ENCODE results near the gene RAB31.

GRCh38 chr18:9855681-9856080 lies 147.6 kb downstream of the RAB31 start:
- TF ChIP-seq POLR2A (IDR thresholded peaks at IDR 0.05), result no peak
- TF ChIP-seq, protein P1, sequence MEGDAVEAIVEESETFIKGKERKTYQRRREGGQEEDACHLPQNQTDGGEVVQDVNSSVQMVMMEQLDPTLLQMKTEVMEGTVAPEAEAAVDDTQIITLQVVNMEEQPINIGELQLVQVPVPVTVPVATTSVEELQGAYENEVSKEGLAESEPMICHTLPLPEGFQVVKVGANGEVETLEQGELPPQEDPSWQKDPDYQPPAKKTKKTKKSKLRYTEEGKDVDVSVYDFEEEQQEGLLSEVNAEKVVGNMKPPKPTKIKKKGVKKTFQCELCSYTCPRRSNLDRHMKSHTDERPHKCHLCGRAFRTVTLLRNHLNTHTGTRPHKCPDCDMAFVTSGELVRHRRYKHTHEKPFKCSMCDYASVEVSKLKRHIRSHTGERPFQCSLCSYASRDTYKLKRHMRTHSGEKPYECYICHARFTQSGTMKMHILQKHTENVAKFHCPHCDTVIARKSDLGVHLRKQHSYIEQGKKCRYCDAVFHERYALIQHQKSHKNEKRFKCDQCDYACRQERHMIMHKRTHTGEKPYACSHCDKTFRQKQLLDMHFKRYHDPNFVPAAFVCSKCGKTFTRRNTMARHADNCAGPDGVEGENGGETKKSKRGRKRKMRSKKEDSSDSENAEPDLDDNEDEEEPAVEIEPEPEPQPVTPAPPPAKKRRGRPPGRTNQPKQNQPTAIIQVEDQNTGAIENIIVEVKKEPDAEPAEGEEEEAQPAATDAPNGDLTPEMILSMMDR (IDR thresholded peaks at IDR 0.05), result no peak
